ENCODE data around the gene SLC2A13.
"Not testable (repeated sequence)": the region's sequence is repeated elsewhere in the genome, so short reads cannot be mapped to it uniquely, and the experiment has no call there.

SLC2A13 gene

DNA sequence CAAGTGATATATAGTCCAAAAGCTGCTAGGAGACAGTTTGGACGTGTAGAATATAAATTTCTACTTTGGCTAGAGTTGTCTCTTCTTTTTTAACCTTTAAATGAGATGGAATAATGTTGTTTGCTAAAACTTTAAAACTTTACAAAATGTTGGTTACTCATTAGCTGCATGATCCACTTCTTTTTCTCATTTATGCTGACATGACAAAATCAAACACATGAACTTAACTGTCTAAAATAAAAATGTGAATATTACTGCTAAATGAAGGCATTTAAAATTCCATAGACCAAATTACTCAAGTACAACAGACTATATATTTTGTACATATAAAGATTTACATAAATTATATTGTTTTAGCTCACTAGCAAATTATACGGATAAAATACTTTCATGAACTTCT is 350.4 kb downstream of the SLC2A13 start:
- DNase-seq (ENCODE audit: low spot score): no peak

DNA sequence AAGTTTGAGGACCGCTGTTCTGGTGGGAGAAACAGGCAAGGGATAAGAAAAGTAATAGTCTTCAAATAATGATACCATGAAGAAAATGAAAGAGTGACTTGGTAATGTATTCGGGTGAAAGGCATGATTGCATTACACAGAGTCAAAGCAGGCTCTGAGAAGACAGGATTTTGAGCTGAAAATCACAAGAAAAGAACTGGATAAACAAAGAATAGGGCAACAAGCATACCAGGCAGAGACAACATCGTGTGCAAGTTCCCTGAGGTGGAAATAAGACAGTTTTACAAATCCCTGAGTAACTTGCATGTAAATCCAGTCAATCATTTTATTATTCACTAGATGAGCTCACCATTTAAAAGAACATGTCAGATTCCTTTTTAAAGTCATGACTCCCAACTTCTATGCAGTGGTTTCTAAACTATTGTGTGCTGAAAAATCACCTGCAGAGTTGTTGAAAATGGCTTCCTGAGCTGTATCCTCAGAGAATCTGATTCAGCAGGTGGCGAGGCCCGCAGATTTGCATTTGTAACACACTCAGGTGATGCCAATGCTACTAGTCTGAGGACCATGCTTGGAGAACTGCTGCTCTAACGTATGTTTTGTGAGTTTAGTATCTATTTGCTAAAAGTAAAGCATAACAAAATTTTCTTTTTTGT is 353.3 kb downstream of the SLC2A13 start:
- no peak for DNase-seq (ENCODE audit: low spot score)

DNA sequence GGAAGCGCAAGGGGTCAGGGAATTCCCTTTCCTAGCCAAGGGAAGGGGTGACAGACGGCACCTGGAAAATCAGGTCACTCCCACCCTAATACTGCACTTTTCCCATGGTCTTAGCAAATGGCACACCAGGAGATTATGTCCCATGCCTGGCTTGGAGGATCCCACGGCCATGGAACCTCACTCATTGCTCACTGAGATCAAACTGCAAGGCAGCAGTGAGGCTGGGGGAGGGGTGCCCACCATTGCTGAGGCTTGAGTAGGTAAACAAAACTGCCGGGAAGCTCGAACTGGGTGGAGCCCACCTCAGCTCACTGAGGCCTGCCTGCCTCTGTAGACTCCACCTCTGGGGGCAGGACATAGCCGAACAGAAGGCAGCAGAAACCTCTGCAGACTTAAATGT is 359.7 kb downstream of the SLC2A13 start:
- DNase-seq (ENCODE audit: low spot score): not testable (repeated sequence)

DNA sequence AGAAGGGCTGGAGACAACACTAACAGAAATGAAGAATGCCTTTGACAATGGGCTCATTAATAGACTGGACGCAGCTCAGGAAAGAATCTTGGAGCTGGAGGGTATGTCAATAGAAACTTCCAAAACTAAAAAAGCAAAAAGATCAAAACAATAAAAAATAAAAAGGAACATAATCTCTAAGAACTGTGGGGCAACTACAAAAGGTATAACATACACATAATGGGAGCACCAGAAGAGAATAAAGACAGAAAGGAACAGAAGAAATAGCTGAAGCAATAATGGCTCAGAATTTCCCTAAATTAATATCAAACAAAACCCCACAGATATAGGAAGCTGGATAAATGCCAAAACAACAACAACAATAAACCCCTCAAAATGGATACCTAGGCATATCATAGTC is 362.2 kb downstream of the SLC2A13 start:
- DNase-seq (ENCODE audit: low spot score): no peak

DNA sequence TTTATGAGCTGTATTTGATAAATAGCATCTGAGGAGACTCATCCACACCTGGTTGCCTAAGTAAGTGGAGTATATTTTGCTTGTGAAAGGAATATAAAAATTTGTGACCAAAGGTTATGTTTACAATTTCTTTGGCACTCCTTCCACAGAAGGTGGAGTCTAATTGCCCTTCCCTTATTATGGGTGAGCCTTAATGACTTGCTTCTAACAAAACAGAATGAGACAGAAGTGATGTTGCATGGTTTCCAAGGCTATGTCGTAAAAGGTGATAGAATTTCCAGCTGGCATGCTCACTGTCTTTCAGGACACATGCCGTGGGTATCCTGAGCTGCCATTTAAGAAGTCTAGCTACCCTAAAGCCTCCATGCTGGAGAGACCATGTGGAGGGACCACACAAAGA is 369.5 kb downstream of the SLC2A13 start:
- DNase-seq (ENCODE audit: low spot score): no peak

DNA sequence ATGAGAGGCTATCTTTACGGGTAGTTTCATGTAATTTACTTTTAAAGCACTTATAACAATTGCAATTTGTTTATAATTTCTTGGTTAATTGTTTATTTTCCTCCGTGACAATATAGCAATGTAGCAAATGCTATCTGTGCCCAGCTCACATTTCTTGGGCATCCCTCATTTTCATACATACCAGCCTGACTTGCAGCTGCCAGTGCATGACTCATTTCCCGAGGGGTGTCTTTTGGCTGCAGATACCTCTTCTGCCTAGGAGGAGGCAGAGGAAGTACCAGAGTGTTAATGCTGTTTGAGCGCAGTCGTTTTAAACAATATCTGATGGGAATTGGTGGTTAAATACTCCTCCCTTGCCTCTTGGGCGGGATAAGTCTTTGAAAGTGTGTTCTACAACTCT is 382.1 kb downstream of the SLC2A13 start:
- DNase-seq (ENCODE audit: low spot score): no peak

DNA sequence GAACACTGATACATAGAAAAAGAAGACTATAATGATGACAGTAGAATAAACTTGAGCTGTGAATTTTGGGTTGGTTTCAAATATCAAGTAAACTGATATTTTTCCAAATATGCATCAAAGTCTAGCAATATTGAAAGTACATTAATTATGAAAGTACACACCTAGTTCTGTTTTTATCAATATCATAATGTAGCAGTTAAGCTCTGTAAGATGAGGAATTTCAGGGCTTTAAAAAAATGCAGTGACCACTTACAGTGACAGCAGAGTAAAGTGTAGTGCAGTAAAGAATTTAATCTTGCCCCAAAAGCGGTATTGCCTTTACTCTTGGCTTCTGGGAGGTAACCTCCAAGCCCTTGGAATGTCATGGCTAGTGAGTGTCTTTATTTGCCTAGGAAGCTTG is 383.4 kb downstream of the SLC2A13 start:
- DNase-seq (ENCODE audit: low spot score): no peak

DNA sequence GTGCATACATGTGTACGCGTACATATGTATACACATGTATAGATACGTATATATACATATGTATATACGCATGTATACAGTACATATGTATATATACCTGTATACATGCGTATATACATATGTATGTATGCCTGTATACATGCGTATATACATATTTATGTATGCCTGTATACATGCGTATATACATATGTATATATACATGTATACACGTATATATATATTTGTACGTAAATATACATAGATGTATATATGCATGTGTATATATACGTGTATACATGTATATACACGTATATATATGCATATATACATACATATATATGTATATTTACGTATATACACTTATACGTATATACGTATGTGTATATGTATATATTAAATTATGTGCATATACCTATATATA is 392.3 kb downstream of the SLC2A13 start:
- no peak for DNase-seq (ENCODE audit: low spot score)

DNA sequence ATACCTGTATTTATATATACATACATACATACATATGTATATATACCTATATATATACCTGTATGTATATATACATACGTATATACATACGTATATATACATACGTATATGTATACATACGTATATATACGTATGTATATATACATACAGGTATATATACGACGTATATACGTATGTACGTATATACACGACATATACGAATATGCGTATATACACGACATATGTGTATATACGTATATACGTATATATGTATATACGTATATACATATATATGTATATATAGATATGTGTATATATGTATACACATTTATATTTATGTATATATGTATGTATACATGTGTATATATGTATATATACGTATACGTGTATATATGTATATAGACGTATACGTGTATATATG is 393.5 kb downstream of the SLC2A13 start:
- no peak for DNase-seq (ENCODE audit: low spot score)
